ENCODE results near the gene KIF26A.

The KIF26A gene

DNA sequence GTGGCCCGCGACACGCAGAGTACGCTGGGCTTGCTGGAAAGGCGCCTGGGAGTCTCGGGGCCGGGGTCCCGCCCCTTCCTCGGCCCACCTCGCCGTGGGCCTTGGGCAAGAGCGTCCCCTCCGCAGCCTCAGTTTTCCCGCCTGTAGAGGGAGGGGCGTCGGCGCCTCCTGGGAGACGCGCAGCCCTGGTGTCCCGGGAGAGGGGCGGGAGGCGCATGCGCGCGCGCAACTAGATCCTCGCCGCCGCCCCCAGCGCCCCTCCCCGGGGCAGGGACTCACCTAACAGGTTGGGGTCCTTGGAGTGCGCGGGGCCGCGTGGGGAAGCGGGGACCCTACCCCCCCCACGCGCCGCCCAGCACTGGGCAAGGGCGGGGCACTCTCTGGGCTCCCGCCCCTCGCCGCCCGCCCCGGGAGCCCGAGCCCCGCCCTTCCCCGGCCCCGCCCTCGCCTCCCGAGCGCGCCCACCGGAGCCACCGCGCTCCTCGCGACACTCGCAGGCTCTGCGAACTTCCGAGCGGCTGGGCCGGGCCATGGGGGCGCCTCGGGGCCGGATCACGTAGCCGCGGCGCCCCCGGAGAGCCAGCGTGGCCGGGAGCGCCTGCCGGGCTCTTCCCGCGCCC lies at the start of gene KIF26A:
Gene KIF26A (plus strand): TSS at position 490 of the 620 bp plus-strand sequence. CDS start 136 bp downstream, outside the sequence.
- DNase-seq: peak; percentile 23

DNA sequence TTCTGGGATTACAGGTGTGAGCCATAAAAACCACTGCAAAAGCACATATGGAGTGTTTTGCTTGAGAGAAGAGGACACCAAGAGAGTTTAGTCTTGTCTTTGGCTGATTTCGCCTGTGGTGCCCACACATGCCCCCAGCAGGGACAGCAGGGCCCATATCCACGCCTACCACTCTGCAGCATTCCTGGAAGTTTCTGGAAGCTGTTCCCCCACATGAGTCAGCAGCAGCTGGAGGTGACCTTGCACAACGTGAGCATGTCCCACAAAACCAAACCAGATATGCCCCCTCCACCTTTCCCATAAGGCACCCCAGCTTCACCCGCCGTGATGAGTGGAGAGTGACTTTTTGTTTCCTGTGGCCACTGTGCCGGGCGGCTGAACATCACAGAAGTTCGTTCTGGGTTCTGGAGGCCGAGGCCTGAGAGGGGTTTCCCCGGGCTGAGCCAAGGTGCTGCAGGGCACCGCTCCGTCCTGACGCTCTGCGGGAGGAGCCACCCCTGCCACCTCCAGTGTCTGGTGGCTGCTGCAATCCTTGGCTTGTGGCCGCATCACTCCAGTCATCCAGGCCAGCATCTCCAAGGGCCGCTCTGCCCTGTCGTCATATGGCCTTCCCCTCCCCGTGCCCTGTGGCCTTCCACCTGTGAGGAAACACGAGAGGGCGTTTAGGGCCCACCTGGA lies 48.2 kb upstream of the KIF26A start:
- no peak for DNase-seq

DNA sequence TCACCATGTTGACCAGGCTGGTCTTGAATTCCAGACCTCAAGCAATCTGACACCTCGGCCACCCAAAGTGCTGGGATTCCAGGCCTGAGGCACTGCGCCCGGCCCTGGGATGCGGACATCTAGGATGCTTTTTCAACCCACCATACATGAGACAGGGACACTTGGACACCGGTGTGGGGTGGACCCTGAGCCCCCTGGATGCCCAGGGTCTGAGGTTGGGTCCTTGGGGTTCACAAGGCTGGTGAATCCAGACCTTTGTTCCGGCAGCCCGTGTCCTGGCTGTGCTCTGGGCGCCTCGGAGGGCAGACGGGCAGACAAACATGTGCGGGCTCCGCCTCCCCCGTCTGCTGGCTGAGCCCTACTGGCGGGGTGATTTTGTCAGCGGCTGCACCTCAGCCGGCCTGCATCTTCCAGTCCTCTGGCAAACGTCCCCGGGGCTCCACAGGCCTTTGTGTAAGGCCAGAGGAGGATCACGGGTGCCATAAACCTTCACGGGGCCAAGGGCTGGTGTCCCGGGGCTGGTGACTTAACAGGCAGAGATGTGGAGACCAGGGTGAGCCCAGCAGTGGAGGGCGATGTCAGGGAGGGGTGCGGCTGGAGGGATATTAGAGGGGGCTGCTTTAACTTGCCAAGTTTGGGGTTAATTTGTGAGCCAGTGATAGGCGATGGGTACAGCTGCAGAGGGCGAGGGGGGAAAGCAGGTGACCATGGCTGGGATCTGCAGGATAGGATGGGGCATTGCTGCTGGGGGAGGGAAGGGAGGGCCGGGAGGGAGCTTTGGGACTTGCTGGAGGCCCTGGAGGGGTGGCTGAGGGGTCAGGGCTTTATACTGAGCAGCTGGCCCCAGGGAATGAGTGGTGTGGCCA lies 47.1 kb upstream of the KIF26A start:
- no peak for DNase-seq

DNA sequence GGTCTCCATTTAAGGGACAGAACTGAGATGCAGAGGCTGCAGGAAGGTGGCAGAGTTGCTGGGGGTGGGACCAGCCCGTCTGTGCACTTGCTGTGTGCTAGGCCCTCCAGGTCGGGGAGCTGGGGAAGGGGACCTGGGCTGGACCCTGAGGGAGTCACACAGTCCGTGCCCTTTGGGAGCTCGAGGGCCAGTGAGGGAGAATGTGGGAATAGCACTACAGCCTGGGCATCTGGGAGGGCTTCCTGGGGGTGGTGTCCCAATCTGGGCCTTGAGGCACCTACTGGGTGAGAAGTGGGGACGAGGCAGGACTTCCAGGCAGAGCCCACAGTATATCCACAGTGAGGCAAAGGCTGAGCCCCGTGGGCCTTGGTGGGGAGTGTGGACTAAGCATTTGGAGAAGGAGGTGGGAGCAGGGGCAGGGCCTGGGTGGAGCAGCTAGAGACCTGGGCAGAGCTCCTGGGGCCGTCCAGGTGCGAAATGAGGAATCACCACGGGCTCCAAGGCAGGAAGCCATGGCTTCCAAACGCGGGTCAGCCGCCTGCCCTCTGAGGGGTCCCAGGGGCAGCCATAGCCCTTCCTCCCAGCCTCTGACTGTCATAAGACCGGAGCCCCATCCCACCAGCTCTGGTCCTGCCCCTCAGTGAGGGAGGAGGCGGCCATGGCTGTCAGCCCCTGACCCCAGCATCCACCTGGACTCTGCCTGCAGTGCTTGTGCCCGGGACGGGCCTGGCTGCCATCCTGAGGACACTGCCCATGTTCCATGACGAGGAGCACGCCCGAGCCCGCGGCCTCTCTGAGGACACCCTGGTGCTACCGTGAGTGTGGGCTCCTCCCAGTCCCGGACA lies 46.2 kb upstream of the KIF26A start:
- no peak for DNase-seq

DNA sequence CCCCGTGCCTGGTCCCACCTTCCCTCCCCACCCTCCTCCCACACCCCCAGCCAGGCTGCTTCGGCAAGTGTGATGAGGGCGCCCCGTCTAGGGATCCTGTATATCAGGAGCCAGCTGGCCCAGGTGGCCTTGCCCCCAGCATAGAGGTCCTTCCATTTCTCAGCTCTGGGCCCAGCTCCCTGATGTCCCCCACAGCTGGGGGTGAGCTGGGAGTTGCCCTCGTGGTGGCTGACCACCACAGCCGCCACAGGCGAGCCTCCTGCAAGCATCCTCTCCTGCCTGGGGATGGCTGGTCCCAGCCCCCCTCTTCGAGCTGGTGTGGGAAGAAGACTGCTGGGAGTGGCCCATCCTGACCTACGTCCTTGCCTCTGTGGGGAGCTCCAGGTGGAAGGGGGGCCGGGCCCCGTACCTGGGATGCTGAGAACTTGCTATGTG lies 45.4 kb upstream of the KIF26A start:
- no peak for DNase-seq

DNA sequence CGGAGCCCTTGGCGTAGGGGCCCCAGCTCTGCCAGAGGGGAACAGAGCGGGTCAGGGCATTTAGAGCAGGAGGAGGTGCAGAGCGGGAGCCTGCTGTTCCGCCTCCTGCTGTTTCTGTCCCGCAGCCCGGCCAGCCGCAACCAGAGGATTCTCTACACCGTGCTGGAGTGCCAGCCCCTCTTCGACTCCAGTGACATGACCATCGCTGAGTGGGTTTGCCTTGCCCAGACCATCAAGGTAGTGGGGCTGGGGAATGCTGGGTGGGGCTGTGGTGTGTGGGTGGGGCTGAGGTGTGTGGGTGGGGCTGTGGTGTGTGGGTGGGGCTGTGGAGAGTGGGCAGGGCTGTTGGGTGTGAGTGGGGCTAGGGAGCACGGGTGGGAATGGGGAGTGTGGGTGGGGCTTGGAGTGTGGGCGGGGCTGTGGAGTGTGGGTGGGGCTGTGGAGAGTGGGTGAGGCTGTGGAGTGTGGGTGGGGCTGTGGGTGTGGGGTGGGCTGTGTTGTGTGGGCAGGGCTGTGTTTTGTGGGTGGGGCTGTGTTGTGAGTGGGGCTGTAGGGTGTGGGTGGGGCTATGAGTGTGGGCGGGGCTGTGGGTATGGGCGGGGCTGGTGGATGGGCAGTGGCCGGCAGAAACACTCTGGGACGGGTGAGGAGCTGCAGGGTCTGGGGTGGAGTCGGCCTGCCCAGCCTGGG lies 44.9 kb upstream of the KIF26A start:
- DNase-seq: no peak

DNA sequence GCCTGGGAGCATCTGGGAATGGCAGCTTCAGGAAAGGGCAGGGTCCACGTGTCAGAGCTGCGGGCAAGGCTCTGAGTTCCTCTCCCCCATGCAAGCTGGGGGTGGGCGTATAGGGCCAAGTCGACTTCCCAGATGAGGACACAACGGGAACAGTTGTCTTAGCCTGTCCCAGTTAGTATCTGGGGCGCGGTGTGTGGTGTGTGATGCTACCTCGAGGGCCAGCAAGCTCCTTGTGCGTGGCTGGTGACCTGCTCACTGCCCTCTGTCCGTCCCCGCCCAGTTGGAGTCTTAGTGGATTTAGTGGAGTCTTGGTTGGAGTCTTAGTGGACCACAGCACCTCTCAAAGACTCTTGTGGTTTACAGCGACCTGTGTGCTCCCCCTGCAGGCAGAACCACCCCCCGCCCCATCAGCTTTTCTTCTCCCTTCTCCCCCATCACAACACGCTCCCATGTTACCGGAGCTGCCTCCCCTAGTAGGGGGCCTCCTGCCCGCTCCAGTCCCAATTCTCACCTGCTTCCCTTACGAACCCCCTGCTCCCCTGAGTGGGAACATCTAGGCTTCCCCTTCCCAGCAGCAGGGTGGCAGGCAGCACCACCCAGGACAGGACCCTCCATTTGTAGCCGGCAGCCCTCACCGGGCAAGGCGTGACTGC lies 44.2 kb upstream of the KIF26A start:
- no peak for DNase-seq

DNA sequence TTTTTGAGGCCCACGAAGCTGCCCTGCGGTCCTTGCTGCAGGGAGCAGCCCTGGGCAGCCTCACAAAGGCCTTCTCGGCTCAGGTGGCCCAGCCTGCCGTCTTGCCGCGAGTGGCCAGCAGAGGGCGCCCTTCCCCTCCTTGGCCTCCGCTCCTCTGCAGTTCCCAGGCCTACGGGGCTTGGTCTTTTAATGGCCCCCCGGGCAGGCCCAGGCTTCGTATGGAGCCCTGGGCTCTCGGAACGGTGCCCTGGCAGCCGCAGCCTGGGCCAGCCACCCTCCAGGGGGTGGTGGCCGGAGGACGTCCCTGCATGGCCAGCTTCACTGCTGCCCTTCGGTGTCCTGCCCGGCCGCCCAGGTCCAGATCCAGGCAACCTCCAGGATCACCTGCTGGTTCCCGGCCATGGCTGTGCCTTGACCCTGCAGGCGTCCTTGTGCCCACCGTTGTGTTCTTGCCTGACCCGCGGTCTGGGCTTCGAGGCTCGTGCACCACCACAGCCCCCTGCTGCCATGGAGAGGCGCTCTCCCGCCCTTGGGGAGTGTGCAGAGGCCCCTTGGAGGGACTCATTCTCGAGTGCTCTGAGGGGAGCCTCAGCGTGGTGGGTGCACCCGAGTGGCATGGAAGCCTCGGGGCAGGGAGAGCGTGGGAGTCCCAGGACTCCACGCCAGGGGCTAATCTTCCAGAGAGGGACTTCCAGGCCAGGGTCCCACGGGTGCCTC lies 43.5 kb upstream of the KIF26A start:
- DNase-seq: peak; percentile 79

DNA sequence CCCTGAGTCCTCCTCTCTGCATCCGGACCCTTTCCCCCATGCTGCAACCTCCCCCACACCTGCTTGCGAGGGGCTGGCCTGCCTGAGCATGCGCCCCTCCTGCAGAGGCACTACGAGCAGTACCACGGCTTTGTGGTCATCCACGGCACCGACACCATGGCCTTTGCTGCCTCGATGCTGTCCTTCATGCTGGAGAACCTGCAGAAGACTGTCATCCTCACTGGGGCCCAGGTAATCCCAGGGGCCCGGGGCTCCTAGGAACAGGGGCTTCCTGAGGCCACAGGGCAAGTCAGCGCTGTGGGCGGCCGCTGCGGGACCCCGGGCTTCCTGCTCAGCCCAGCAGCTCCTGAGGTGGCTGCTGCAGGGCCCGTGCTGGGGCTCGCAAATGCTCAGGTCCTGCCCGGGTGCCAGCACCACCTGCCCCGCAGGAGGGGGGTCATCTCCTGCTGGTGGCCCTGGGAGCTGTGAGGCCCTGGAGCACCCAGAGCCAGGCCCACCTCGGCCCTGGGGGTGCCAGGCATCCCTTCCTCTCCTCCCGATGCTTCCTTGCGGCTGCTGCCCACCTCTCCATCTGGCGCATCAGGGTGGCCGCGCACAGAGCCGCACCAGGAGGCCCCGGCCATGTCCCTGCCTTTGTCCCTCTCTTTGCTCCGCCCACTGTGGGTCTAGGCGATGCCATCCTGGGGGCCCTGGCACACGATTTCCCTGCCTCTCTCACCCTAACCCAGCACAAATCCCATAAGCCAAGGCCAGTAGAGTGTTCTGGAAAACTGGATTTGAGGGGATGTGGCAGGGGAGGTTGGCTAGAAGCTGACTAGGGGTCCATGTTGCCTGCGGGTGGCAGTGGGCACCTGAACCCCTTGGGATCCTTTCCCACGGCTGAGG lies 42.7 kb upstream of the KIF26A start:
- DNase-seq: no peak

DNA sequence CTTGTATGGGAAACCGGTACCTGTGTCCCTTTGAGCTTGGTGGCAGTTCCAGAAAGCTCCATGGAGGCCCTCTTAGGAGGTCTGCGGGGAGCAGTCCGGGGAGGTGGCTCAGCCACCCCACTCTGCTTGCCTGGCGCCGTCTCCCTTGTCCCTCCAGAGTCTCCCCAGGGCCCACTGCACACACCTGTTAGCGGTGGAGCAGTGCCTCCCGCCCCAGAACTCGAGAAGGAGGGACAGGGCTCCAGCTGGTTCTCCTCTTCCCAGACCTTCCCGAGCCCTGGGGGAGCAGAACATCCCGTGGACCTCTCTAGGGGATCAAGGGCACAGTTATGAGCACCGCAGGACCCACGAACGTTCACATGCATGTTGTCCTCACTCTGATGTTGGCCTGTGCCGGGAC lies 42.1 kb upstream of the KIF26A start:
- no peak for DNase-seq

DNA sequence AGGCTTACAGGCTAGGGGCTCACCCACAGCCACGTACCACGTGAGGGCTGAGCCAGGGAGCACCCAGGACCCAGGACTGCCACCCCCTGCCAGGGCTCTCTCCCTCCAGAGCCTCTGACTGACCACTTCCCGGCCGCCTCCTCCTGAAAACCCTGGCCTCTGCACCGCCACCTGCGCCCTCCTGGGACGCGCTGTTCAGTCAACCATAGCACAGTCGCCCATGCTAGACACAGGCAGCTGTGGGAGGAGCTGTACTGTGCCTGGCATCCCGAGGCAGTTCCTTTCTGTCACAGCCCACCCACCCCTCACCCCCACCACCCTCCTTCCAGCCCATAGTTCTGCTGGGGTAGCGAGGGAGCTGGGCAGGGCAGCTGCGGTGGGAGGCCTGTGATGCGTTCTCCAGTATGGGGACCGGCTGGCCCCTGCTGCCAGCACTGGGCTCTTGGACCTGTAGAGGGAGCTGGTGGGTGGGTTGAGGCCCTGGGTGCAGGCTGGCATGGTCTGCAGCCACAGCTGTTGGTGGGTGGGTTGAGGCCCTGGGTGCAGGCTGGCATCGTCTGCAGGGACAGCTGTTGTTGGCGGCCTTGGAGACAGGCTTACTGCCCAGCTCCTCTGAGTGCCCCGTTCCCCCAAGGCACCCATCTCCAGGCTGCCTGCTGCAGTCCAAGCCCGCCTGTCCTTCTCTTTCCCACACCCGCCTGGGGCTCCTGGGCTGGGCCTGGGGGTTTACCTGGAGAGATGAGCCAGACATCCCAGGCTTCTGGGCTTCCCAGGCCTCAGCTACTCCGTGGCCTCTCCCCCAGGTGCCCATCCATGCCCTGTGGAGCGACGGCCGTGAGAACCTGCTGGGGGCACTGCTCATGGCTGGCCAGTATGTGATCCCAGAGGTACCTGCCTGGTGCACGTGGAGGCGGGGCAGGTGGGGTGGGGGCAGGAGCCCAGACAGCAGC lies 41.4 kb upstream of the KIF26A start:
- DNase-seq: no peak

DNA sequence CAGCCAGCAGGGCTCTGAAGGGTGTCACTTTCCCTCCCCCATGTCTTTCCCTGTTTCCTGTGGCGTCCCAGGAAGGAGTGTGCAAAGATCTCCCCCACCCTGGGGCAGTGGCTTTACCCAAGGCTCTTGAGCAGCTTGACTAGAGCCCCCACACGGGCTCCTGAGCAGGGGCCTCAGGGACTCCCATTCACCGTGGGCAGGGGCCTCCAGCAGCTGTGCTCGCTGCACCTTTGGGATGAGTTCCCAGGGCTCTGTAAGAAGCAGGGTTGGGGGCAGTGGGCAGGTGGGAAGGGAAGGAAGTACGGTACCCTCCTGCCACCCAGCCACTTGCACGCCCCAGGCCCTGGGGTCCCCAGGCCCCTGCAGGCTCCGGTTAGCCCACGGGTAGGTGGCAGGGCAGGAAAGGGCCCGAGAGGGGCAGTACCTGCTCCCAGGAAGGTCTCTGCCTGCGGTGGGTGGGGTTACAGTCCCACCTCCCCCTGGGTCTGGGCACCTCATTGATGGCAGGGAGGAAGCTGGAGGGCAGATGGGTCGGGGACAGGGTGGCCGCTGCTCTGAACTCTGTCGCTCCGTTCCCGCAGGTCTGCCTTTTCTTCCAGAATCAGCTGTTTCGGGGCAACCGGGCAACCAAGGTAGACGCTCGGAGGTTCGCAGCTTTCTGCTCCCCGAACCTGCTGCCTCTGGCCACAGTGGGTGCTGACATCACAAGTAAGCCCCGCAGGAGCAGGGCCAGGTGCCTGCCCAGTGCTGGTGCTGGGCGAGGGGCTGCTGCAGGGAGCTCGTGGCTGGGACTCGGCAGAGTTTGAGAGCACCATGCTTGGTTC lies 39.9 kb upstream of the KIF26A start:
- no peak for DNase-seq

DNA sequence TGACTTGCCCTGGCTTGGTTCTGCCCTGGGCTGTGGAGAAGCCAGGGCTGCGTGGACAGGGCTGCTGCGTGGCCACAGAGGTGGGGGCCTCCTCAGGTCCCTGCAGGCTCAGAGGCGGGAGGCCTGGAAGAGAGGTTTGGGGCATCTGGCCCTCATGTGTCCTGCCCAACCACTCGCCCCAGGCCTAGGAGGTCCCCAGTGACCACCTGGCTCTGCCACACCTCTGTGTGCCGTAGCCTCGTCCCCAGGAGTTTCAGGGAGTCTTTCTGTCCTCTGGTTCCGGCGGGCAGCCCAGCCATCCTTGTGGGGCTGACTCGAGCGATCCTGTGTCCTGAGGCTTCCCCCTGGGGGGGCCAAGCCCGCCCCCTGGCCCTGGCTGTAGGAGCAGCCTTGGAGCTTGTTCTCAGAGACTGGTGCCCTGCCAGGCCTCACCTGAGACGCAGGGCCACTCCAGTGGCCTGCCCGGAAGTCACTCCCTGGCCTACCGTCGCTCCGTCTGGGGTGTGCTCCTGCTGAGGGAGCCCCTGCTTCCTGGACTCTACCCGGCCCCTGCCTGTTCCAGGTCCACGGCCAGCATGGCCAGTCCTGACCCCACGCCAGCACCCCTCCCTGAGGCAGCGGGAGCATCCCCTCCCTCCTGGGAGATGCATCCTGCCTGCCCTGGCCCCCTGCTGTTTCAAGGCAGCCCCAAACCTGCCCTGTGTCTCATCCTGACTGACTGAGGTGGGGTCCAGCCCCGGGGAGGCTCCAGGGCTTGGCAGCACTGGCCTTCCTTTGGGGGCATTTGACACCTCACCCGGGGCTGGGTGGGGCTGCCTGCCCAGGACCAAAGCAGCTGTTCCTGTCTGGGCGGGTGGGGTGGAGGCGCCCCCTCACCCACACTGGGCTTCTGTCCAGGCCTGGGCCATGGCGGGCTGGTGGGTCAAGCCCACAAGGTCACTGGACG lies 39.0 kb upstream of the KIF26A start:
- no peak for DNase-seq

DNA sequence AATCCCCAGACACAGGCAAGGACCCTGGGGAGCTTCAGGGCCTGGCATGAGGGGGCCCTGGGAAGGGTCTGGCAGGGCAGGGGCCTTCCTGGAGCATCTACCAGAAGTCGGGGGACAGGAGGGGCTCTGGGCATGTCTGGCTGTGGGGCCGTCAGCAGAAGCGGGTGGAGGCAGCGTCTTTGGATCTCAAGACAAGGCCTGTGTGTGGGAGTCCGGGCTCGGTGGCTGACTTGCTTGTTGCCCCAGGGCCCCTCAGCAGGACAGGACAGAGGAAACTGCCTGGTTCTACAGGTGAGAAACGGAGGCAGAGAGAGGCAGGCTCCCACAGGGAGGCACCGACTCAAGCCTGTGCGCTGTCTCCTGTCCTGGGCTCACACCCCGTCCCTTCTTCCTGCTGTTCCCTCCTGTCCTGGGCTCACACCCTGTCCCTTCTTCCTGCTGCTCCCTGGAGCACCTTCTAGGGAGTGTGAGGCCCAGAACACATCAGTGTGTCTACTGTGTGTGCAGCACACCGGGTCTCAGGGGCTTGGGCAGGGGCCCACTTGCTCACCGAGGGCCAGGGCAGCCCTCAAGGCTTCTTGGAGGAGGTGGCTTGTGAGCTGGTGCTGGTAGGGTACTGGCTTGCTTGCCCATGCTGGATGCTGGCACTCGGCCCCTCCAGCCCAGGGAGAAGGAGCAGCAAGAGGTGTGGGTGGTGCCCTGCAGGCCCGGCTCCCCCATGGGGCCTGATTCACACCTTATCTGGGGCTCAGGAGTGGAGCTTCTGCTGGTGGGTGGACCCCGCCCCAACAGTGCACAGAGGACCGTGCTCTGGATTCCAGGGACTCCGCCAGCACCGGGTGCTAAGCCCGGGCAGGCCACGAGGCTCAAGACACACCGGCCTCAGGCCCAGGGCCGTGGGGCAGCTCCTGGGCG lies 38.0 kb upstream of the KIF26A start:
- DNase-seq: no peak

DNA sequence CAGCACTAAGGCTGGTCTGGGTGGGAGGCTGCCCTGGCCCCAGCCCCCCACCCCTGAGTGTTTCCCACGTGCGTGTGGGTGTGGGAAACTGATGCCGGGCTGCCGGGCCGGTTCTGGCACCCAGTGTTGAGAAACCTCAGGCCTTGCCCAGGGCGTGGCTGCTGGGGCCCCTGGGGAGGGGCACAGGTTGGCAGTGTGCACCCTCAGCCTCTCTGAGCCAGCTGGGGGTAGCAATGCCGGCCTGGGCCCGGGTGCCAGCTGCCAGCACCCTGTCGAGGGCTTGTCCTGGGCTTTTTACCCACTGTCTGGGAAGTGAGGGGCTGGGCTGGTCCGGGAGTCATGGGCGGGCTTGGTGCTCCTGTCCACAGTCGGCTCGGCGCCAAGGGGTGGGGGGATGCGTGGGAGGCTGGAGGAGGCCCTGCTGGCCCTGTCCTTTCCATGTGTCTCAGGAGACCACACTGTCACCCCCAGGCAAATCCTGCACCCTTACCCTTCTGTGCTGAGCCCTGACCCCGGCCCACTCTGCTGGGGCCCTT lies 37.2 kb upstream of the KIF26A start:
- no peak for DNase-seq

Data from stimulated activated CD4-positive, alpha-beta T cell treated with anti-CD3 and anti-CD28 coated beads, Interleukin-4, amount 100 ng/mL, for 1 hour (primary cell).